Epithelial cell of proximal tubule (primary cell): ENCODE results near the gene P2RY4. TPM values are rescaled to one million over a fixed set of nuclear protein-coding genes. Genes with fewer than 3 reads are reported as not detected.
"Not testable (repeated sequence)": the region's sequence is repeated elsewhere in the genome, so short reads cannot be mapped to it uniquely, and the experiment has no call there.

Source experiments
- DNase-seq: peaks from one replicate; pipeline ENCODE4 v3.0.0-alpha.2; 2011; ENCODE audit warnings: low read depth
- H3K4me3 ChIP-seq: 2 replicates; pipeline ENCODE4 v1.5.1; 2011; ENCODE audit warnings: low read depth, mild to moderate bottlenecking, low read length
- total RNA-seq: library from RNA; depleted of rRNA; stranded (reverse); fragments of >200 nt; gene quantifications from 2 replicates; pipeline ENCODE4 v1.2.3, GENCODE V29; 2015
- TF ChIP-seq, protein P1 (sequence below): conservative IDR thresholded peaks from 2 replicates; pipeline ENCODE4 v1.5.1; 2012; ENCODE audit warnings: low read depth, mild to moderate bottlenecking, low read length

The P2RY4 gene
- total RNA-seq, 1 donor from 2014 or later: not detected

DNA sequence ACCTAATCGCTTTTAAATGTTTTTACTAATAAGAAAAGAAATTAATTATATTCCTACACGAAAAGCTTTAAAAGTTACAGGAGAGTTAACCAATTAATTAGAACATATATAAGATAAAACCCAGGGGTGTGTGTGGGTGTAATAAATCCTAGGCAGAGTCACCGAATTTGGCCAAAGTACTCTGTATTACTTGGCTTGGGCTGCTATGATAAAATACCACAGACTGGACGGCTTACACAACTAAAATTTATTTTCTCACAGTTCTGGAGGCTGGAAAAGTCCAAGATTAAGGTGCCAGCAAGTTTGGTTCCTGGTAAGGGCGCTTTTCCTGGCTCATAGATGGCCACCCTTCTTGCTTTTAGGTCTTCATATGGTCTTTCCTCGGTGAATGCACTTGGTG is 15.1 kb downstream of the P2RY4 start:
- H3K4me3 ChIP-seq: no peak overlapping the region
- DNase-seq: no peak
- TF ChIP-seq, protein P1, sequence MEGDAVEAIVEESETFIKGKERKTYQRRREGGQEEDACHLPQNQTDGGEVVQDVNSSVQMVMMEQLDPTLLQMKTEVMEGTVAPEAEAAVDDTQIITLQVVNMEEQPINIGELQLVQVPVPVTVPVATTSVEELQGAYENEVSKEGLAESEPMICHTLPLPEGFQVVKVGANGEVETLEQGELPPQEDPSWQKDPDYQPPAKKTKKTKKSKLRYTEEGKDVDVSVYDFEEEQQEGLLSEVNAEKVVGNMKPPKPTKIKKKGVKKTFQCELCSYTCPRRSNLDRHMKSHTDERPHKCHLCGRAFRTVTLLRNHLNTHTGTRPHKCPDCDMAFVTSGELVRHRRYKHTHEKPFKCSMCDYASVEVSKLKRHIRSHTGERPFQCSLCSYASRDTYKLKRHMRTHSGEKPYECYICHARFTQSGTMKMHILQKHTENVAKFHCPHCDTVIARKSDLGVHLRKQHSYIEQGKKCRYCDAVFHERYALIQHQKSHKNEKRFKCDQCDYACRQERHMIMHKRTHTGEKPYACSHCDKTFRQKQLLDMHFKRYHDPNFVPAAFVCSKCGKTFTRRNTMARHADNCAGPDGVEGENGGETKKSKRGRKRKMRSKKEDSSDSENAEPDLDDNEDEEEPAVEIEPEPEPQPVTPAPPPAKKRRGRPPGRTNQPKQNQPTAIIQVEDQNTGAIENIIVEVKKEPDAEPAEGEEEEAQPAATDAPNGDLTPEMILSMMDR: no peak

GRCh38 chrX:70243601-70244000 is 16.4 kb downstream of the P2RY4 start:
- H3K4me3 ChIP-seq, DNase-seq: not testable (repeated sequence)

- no peak overlapping the region for H3K4me3 ChIP-seq
- TF ChIP-seq, protein P1: no peak
- DNase-seq: no peak
Measured at GRCh38 chrX:70241501-70241900, 18.5 kb downstream of the P2RY4 start.

- no peak for DNase-seq
- TF ChIP-seq, protein P1: no peak
Measured at GRCh38 chrX:70240751-70241150, 19.3 kb downstream of the P2RY4 start.

DNA sequence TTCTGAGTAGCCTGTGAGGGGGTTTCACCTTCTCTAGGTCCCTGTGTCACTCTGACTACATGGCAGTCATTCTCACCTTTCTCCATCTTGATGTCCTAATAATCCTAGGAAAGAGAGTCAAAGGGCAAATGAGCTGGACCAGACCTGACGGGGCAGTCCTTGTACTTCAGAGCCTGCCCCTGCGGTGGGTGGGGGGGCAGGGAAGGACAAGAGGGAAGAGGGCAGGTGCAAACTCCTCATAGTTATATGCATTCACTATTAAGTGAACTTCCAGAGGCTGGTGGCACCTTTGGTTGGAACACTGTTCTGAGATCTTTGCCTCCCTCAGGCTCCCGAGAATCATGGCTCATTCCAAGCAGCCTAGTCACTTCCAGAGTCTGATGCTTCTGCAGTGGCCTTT is 25.6 kb downstream of the P2RY4 start, which contains the start of gene AWAT1:
TSS of gene AWAT1 (plus strand) at position 301 of the 400 bp plus-strand sequence. CDS start at position 342, 41 bp downstream.
- H3K4me3 ChIP-seq: no peak within 1 kb of the TSS
- TF ChIP-seq, protein P1: no peak
- no peak for DNase-seq

More at GRCh38 chrX:70240751-70241150, 19.3 kb downstream of the P2RY4 start:
- H3K4me3 ChIP-seq: no peak overlapping the region

DNA sequence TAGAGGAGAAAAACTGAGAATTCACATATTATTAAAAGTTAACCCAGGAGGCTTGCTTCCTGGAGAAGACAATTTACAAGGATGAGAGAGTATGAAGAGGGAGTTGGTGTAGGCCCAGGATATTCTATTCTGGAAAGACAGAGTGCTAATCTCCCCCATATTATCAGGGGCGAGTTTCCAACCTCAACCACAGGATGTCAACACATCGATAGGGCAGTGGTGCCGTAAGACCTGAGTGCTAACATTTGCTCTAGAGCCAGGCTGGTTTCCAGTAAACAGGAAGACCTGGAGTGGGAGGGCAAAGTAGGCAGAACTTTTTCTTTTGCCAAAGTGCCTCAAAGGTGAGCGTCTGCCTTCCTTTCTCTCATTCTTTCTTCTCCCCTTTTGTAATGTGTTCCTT is 28.3 kb downstream of the P2RY4 start:
- H3K4me3 ChIP-seq: no peak overlapping the region
- no peak for DNase-seq
- TF ChIP-seq, protein P1: no peak

DNA sequence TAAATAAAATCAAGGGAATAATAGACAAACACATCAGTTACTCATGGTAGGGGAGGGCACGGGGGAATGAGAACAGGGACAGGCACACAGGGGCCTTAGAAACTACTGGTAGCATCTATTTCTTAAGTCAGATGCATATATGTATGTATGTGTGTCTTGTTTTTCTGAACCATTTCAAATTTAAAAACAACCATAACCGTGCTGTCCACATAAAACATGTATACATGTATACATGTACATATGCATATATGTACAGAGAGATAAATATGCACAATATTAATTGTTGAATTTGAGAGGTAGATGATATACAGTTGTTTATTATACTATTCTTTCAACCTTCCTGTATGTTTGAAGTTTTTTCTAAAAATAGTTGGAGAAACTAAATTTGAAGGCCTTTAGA is 33.3 kb downstream of the P2RY4 start:
- no peak overlapping the region for H3K4me3 ChIP-seq
- DNase-seq: no peak
- TF ChIP-seq, protein P1: no peak
